Measurements from ENCODE around the gene OR51T1.

GRCh38 chr11:4890279-4890678, 8.6 kb downstream of the OR51T1 start:
- no peak for TF ChIP-seq CTCF (IDR thresholded peaks at IDR 0.05)
- no peak for TF ChIP-seq EP300 (IDR thresholded peaks at IDR 0.05)
- no peak for TF ChIP-seq POLR2A (IDR thresholded peaks at IDR 0.05)
